BLaER1 treated with 17β-estradiol and CSF1 and Interleukin-3, amounts not matched to agents 10 nM and 100 nM (cell line): ENCODE results near the gene COLQ.
"Not testable (repeated sequence)": the region's sequence is repeated elsewhere in the genome, so short reads cannot be mapped to it uniquely, and the experiment has no call there.

Source experiments
- H3K27ac ChIP-seq, 11 experiments: shearing (Covaris generic); formaldehyde crosslinking; 2 replicates each; pipeline ENCODE4 v1.8.1; 2022
- H3K27me3 ChIP-seq, 11 experiments: shearing (Covaris generic); formaldehyde crosslinking; 2 replicates each; pipeline ENCODE4 v1.8.1; 2022
- H3K36me3 ChIP-seq, 11 experiments: shearing (Covaris generic); formaldehyde crosslinking; 2 replicates each; pipeline ENCODE4 v1.8.1; 2022
- H3K4me1 ChIP-seq, 10 experiments: shearing (Covaris generic); formaldehyde crosslinking; 2 replicates each; pipeline ENCODE4 v1.8.1; 2022
- H3K4me2 ChIP-seq, 11 experiments: shearing (Covaris generic); formaldehyde crosslinking; 2 replicates each; pipeline ENCODE4 v1.8.1; 2022
- H3K4me3 ChIP-seq, 10 experiments: shearing (Covaris generic); formaldehyde crosslinking; 2 replicates each; pipeline ENCODE4 v1.8.1; 2022
- H3K9ac ChIP-seq, 11 experiments: shearing (Covaris generic); formaldehyde crosslinking; 2 replicates each; pipeline ENCODE4 v1.8.1; 2022
- H3K9me3 ChIP-seq, 11 experiments: shearing (Covaris generic); formaldehyde crosslinking; replicated peaks in 1 of 11; 2 replicates each; pipeline ENCODE4 v1.8.1; 2022
- H4K20me1 ChIP-seq, 11 experiments: shearing (Covaris generic); formaldehyde crosslinking; 2 replicates each; pipeline ENCODE4 v1.8.1; 2022
- Cebpa-rat ChIP-seq, 11 experiments: shearing (Covaris generic); IDR thresholded peaks; 2 replicates each; pipeline ENCODE4 v1.8.1; 2022

The COLQ gene

DNA sequence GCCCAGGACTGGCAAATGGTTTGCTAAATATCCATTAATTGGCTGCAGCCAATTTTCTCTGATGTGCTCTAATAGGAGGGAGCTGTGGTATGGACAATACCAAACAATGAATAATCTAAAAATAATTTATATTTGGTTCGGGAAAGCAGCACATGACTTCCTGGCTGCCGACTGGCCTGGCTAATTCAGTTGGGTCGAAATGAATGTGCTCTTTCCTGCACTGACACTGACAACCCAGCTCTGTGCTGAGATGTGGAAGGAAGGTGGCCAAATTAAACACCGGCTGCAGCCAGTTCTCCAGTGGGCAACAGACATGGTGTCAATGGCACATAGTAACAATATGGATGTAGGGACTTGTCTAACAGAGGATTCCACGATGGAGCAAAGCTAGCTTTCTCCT lies 21.1 kb upstream of the COLQ start:
- Histone ChIP-seq H3K27me3 (no peaks in the 10 kb centered on the region), H3K4me2 (peak overlapping the region in 3 of 11 experiments; percentile 18 to 32 (median 22); a peak in 3 of 22 replicates), H3K27ac (no peak overlapping the region), H3K4me3 (no peak overlapping the region), H3K36me3 (peaks cover 0 to 4% (median 0%) of the 10 kb centered on the region in 11 experiments; a peak in 2 of 22 replicates), H3K9me3 (peaks cover 14 to 29% (median 17%) of the 10 kb centered on the region in 11 experiments; a peak in 21 of 22 replicates), H3K9ac (no peak overlapping the region), H4K20me1 (no peaks in the 10 kb centered on the region), H3K4me1 (peaks cover 0 to 25% (median 4%) of the 10 kb centered on the region in 10 experiments; a peak in 10 of 20 replicates)
- TF ChIP-seq Cebpa-rat (IDR thresholded peaks at IDR 0.05), result no peak

DNA sequence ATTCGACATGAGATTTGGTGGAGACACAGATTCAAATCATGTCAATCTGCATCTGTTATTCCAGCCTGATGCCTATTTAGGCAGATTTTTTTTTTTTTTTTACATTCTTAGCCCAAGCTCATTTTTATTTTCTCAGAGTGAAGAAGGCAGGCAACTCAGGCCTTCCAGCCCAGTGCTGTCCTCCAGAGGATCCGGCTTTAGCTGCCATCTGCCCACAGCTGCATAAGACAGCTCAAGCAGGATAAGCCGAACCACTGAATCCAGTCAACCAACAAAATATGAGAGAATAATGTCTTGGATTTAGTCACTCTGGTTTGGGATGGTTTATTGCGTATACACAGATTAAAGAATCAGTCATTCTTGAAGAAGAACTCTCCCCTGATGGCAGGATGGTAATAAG lies 19.9 kb upstream of the COLQ start:
- Histone ChIP-seq H3K36me3 (no peaks in the 10 kb centered on the region; a peak in 1 of 22 replicates), H3K9me3 (peaks cover 1 to 16% (median 6%) of the 10 kb centered on the region in 11 experiments; a peak in 11 of 22 replicates), H3K4me1 (peaks cover 0 to 36% (median 12%) of the 10 kb centered on the region in 10 experiments; a peak in 14 of 20 replicates), H4K20me1 (no peaks in the 10 kb centered on the region), H3K4me3 (no peak overlapping the region), H3K27me3 (no peaks in the 10 kb centered on the region), H3K9ac (no peak overlapping the region), H3K4me2 (peak overlapping the region in 5 of 11 experiments; percentile 49 to 64 (median 53); a peak in 10 of 22 replicates), H3K27ac (no peak overlapping the region)
- TF ChIP-seq Cebpa-rat (IDR thresholded peaks at IDR 0.05), result no peak

- H3K4me3 ChIP-seq, result no peak overlapping the region
- no peaks in the 10 kb centered on the region for H3K9me3 ChIP-seq
- H3K4me2 ChIP-seq, result no peak overlapping the region
- H4K20me1 ChIP-seq, result no peaks in the 10 kb centered on the region
- peaks cover 0 to 45% (median 19%) of the 10 kb centered on the region in 10 experiments; a peak in 14 of 20 replicates for H3K4me1 ChIP-seq
- no peak for TF ChIP-seq Cebpa-rat (IDR thresholded peaks at IDR 0.05)
- H3K27me3 ChIP-seq, result no peaks in the 10 kb centered on the region
- no peak overlapping the region for H3K9ac ChIP-seq
- H3K36me3 ChIP-seq, result no peaks in the 10 kb centered on the region; a peak in 1 of 22 replicates
- H3K27ac ChIP-seq, result no peak overlapping the region
These were observed 17.6 kb upstream of the COLQ start for GRCh38 chr3:15539066-15539465.

- Histone ChIP-seq H3K36me3 (no peaks in the 10 kb centered on the region; a peak in 1 of 22 replicates), H3K9me3 (no peaks in the 10 kb centered on the region), H3K9ac (no peak overlapping the region), H3K4me3 (no peak overlapping the region), H3K4me2 (no peak overlapping the region), H4K20me1 (no peaks in the 10 kb centered on the region), H3K27ac (no peak overlapping the region), H3K4me1 (peaks cover 0 to 45% (median 19%) of the 10 kb centered on the region in 10 experiments; a peak in 14 of 20 replicates), H3K27me3 (no peaks in the 10 kb centered on the region)
- no peak for TF ChIP-seq Cebpa-rat (IDR thresholded peaks at IDR 0.05)
These were observed 16.8 kb upstream of the COLQ start for GRCh38 chr3:15538345-15538744.

DNA sequence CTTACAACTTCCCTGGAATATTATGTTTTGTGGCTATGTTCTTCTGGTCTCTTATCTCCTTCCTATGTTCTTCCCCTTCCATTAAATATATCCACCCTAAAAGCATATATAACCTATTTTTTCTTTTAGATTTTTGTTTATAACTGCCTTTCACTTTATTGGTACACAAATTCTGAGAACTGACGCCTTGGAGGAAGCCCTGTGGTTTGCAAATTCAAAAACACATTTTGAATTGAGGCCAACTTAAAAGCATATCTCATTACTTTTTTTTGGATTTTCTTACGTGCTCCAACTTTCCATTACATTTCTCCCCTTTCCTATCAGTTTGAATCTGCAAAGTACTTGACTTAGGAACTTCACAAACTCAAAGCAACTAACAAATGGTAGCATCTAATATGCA lies 15.3 kb upstream of the COLQ start:
- no peaks in the 10 kb centered on the region for H4K20me1 ChIP-seq
- no peak overlapping the region for H3K9ac ChIP-seq
- H3K27ac ChIP-seq, result no peak overlapping the region
- no peaks in the 10 kb centered on the region for H3K9me3 ChIP-seq
- H3K4me2 ChIP-seq, result peak overlapping the region in 8 of 11 experiments; percentile 0 to 33 (median 14); a peak in 9 of 22 replicates
- peaks cover 0 to 37% (median 19%) of the 10 kb centered on the region in 10 experiments; a peak in 14 of 20 replicates for H3K4me1 ChIP-seq
- TF ChIP-seq Cebpa-rat (IDR thresholded peaks at IDR 0.05), result no peak
- no peaks in the 10 kb centered on the region for H3K27me3 ChIP-seq
- H3K36me3 ChIP-seq, result no peaks in the 10 kb centered on the region; a peak in 1 of 22 replicates
- H3K4me3 ChIP-seq, result no peak overlapping the region

DNA sequence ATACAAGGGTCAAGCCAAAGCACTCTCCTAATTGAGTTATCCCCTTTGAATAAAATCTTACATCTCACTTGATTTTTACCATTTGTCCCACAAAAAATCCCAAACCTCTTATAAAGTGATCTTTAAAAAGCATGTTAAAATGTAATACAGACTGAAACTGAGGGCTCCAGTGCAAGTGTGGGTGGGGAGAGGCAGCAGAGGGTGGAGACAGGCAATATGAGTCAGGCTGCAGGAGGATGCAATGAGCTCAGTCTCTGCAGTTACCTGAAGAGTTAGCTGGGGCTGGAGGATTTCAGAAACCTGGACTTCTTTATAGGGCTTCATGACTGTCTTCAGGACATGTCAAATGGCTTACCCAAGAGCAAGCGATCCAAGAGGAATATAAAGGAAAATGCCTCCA lies 14.2 kb upstream of the COLQ start:
- H3K4me2 ChIP-seq, result peak overlapping the region in 4 of 11 experiments; percentile 3 to 47 (median 23); a peak in 4 of 22 replicates
- no peak overlapping the region for H3K4me3 ChIP-seq
- H4K20me1 ChIP-seq, result no peaks in the 10 kb centered on the region
- H3K36me3 ChIP-seq, result no peaks in the 10 kb centered on the region; a peak in 1 of 22 replicates
- H3K27me3 ChIP-seq, result no peaks in the 10 kb centered on the region
- no peaks in the 10 kb centered on the region for H3K9me3 ChIP-seq
- no peak overlapping the region for H3K27ac ChIP-seq
- H3K4me1 ChIP-seq, result peaks cover 0 to 26% (median 15%) of the 10 kb centered on the region in 10 experiments; a peak in 14 of 20 replicates
- TF ChIP-seq Cebpa-rat (IDR thresholded peaks at IDR 0.05), result no peak
- no peak overlapping the region for H3K9ac ChIP-seq

DNA sequence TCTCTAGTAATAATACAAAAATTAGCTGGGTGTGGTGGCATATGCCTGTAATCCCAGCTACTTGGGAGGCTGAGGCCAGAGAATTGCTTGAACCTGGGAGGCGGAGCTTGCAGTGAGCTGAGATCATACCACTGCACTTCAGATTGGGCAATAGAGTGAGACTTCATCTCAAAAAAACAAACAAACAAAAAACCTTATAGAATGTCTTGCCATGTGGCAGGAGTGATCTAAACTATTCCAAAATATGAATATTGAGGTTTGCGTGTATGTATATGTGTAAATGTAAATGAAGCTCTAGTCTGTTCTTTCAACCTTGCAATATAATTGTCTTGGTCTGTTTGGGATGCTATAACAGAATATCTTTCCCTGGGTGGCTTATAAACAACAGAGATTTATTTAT lies 11.1 kb upstream of the COLQ start:
- not testable (repeated sequence) for H3K4me3 ChIP-seq, H3K36me3 ChIP-seq, H4K20me1 ChIP-seq, H3K9ac ChIP-seq, H3K27ac ChIP-seq, H3K27me3 ChIP-seq, H3K4me2 ChIP-seq, H3K9me3 ChIP-seq
- H3K4me1 ChIP-seq, result peaks cover 11 to 41% (median 28%) of the 10 kb centered on the region in 10 experiments

- H3K27ac ChIP-seq, result no peak overlapping the region
- H3K36me3 ChIP-seq, result no peaks in the 10 kb centered on the region
- no peak for TF ChIP-seq Cebpa-rat (IDR thresholded peaks at IDR 0.05)
- peaks cover 10 to 32% (median 20%) of the 10 kb centered on the region in 10 experiments for H3K4me1 ChIP-seq
- no peaks in the 10 kb centered on the region for H4K20me1 ChIP-seq
- no peak overlapping the region for H3K4me3 ChIP-seq
- H3K9ac ChIP-seq, result no peak overlapping the region
- H3K27me3 ChIP-seq, result no peaks in the 10 kb centered on the region
- no peaks in the 10 kb centered on the region for H3K9me3 ChIP-seq
- no peak overlapping the region for H3K4me2 ChIP-seq
These were observed 9.8 kb upstream of the COLQ start for GRCh38 chr3:15531346-15531745.

DNA sequence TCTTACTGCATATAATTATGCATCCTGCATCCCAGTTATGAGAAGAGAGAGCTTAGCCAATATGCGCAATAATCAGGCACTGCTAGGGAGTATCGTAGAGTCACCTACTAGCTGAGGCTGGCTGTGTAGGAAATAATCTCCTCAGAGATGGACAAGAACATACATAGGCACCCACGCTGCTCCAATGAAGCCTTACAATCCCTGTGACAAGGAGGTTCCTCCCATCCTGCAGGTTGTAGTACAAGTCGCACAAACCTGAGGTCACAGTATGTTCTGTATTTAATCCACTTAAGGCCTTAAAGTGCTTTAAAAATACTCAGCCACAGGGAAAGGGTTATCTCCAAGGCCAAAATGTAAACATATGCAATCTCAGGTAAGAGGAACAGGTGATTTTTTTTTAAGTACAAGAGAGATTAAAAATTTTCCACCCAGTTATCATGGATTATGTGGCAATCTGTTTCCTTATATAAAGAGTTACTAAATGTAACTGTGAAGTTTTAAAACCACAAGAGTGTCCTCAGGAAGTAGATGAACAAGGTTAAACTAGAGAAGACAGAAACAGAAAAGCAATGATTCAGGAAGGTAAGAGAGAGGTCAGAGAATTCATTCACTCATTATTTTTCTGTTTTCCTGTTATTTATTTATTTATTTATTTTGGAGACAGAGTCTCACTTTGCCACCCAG lies 7.5 kb upstream of the COLQ start:
- H3K4me3 ChIP-seq, result no peak overlapping the region
- H3K36me3 ChIP-seq, result no peaks in the 10 kb centered on the region
- peak overlapping the region; percentile 6 to 75 (median 33); a peak in 19 of 22 replicates for H3K4me2 ChIP-seq
- H3K27ac ChIP-seq, result 0 out of 22 replicates have a peak overlapping the region, but pooled peaks of 1 of the 11 experiments have one; percentile 30
- H3K9ac ChIP-seq, result no peak overlapping the region
- peaks cover 10 to 22% (median 12%) of the 10 kb centered on the region in 10 experiments for H3K4me1 ChIP-seq
- TF ChIP-seq Cebpa-rat (IDR thresholded peaks at IDR 0.05), result no peak
- H3K27me3 ChIP-seq, result no peaks in the 10 kb centered on the region
- peaks cover 0 to 11% (median 0%) of the 10 kb centered on the region in 11 experiments; a peak in 3 of 22 replicates for H3K9me3 ChIP-seq
- H4K20me1 ChIP-seq, result no peaks in the 10 kb centered on the region
